Karpas-422 (cell line): ENCODE measurements around the gene GPR173. TPM values are rescaled to one million over a fixed set of nuclear protein-coding genes. Genes with fewer than 3 reads are reported as not detected.

Experiments used
- DNase-seq: peaks from one replicate; pipeline ENCODE4 v3.0.0-alpha.2; 2015
- H2AFZ ChIP-seq: fragments of 200-600 bp; sonication (generic); 2 replicates; pipeline ENCODE4 v1.6.1; 2014; ENCODE audit warnings: antibody characterized with exemption, low read length, mixed read lengths
- H3K27ac ChIP-seq: fragments of 200-600 bp; sonication (generic); 2 replicates; pipeline ENCODE4 v1.5.1; 2014; ENCODE audit warnings: mild to moderate bottlenecking, low read length, moderate library complexity
- H3K27me3 ChIP-seq: fragments of 200-600 bp; sonication (generic); 2 replicates; pipeline ENCODE4 v1.6.1; 2014; ENCODE audit warnings: low read length, mixed read lengths
- H3K36me3 ChIP-seq: fragments of 200-600 bp; sonication (generic); 2 replicates; pipeline ENCODE4 v1.6.1; 2014; ENCODE audit warnings: low read length, mixed read lengths; ENCODE audit not compliant: insufficient read depth
- H3K4me1 ChIP-seq: fragments of 200-600 bp; sonication (generic); 2 replicates; pipeline ENCODE4 v1.6.1; 2014; ENCODE audit warnings: mild to moderate bottlenecking, low read length, mixed read lengths
- H3K4me2 ChIP-seq: fragments of 200-600 bp; sonication (generic); 2 replicates; pipeline ENCODE4 v1.6.1; 2014; ENCODE audit warnings: low read length, low read depth, mild to moderate bottlenecking; ENCODE audit not compliant: poor library complexity, severe bottlenecking
- H3K4me3 ChIP-seq: fragments of 200-600 bp; sonication (generic); 2 replicates; pipeline ENCODE4 v1.5.1; 2014; ENCODE audit warnings: mild to moderate bottlenecking, antibody characterized with exemption, low read length, mixed read lengths
- H3K79me2 ChIP-seq: fragments of 200-600 bp; sonication (generic); 2 replicates; pipeline ENCODE4 v1.6.1; 2014; ENCODE audit warnings: mild to moderate bottlenecking, low read length, mixed read lengths
- H3K9ac ChIP-seq: fragments of 200-600 bp; sonication (generic); 2 replicates; pipeline ENCODE4 v1.6.0; 2014; ENCODE audit warnings: low read length
- H3K9me2 ChIP-seq: fragments of 200-600 bp; sonication (generic), shearing (Covaris generic); replicated peaks from 2 replicates; pipeline ENCODE4 v1.6.0; 2014; ENCODE audit warnings: mild to moderate bottlenecking, low read length, moderate library complexity; ENCODE audit not compliant: insufficient read depth
- H3K9me3 ChIP-seq: fragments of 300-700, 200-600 bp; sonication (generic); 2 replicates; pipeline ENCODE4 v1.6.1; 2014; ENCODE audit warnings: low read length, mixed read lengths
- H4K20me1 ChIP-seq: fragments of 200-600 bp; sonication (generic); 2 replicates; pipeline ENCODE4 v1.6.1; 2014; ENCODE audit warnings: mild to moderate bottlenecking, antibody characterized with exemption, low read length, low read depth; ENCODE audit not compliant: insufficient read depth
- total RNA-seq: library from RNA; depleted of rRNA; stranded (reverse); fragments of >200 nt; shearing (Covaris generic); gene quantifications from 2 replicates; pipeline ENCODE4 v1.2.3, GENCODE V29; 2014; ENCODE audit warnings: low replicate concordance

Gene GPR173
- total RNA-seq, 1 experiment from 2014 or later, result 0.71 TPM

DNA sequence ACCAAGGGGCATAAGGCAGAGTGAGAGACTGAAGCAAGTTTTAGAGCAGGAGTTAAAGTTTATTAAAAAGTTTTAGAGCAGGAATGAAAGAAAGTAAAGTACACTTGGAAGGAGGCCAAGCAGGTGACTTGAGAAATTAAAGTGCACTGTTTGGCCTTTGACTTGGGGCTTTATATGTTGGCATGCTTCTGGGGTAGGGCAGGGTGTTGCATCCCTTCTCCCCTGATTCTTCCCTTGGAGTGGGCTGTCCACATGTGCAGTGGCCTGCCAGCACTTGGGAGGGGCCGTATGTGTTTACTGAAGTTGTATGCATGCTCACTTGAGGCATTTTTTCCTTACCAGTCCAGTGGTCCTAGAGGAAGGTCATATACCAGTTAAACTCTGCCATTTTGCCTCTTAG, 35.3 kb upstream of the GPR173 start:
- Histone ChIP-seq H3K9ac (no peak overlapping the region), H4K20me1 (no peaks in the 10 kb centered on the region), H3K4me3 (no peak overlapping the region), H3K9me2 (no peaks in the 10 kb centered on the region), H3K4me1 (peaks cover 4% of the 10 kb centered on the region; the same call in 1 of the 2 replicates), H3K27me3 (no peaks in the 10 kb centered on the region), H3K79me2 (no peaks in the 10 kb centered on the region), H3K9me3 (no peaks in the 10 kb centered on the region), H3K27ac (no peak overlapping the region), H2AFZ (no peak overlapping the region), H3K4me2 (no peak overlapping the region), H3K36me3 (no peaks in the 10 kb centered on the region)
- no peak for DNase-seq

- Histone ChIP-seq H3K4me1 (peaks cover 4% of the 10 kb centered on the region; the same call in 1 of the 2 replicates), H3K36me3 (no peaks in the 10 kb centered on the region), H4K20me1 (no peaks in the 10 kb centered on the region), H3K4me3 (no peak overlapping the region), H3K4me2 (no peak overlapping the region), H3K27me3 (no peaks in the 10 kb centered on the region), H3K9ac (no peak overlapping the region), H3K9me3 (no peaks in the 10 kb centered on the region), H3K79me2 (no peaks in the 10 kb centered on the region), H3K27ac (no peak overlapping the region), H3K9me2 (no peaks in the 10 kb centered on the region), H2AFZ (no peak overlapping the region)
- DNase-seq, result no peak
These were observed 30.0 kb upstream of the GPR173 start for GRCh38 chrX:53018627-53019026.

DNA sequence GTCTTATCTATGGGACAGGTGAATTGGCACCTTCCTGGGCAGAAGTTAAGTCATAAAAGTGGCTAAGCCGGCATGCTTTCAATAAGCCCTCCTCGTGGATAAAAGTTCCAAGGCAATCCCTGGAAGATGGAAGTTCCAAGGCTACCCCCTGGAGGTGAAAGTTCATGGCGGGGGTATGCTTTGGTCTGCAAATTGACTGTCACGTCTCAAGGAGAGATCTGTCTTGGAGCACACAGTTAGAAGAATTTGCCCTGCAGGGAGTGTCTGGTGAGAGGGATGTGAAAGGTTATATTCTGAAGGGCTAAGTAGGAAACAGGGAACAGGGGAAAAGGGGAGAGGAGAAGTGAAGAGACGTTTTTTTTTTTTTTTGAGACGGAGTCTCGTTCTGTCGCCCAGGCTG, 26.2 kb upstream of the GPR173 start:
- Histone ChIP-seq H3K4me1 (no peaks in the 10 kb centered on the region), H3K27ac (no peak overlapping the region), H3K4me2 (no peak overlapping the region), H4K20me1 (no peaks in the 10 kb centered on the region), H3K9me2 (no peaks in the 10 kb centered on the region), H3K79me2 (no peaks in the 10 kb centered on the region), H3K36me3 (no peaks in the 10 kb centered on the region), H3K9me3 (0 out of 2 replicates have a peak, but pooled peaks cover 4% of the 10 kb centered on the region), H2AFZ (no peak overlapping the region), H3K27me3 (no peaks in the 10 kb centered on the region), H3K9ac (no peak overlapping the region), H3K4me3 (no peak overlapping the region)
- no peak for DNase-seq

DNA sequence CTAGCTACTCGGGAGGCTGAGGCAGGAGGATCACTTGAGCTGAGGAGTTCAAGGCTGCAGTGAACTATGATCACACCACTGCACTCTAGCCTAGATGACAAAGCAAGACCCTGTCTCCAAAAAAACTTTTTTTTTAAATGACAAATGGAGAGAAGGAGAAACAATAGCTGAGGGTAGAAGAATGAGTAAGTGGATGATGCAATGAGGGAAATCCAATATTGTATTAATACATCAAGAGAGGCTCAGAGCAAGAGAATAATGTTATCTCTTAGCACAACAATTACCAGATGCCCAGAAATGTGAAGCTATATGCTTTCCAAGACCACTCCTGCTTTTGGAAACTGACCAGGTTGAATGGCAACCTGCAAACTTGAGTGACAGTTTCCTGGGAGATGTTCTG, 19.9 kb upstream of the GPR173 start:
- Histone ChIP-seq H3K9me2 (no peaks in the 10 kb centered on the region), H3K27me3 (0 out of 2 replicates have a peak, but pooled peaks cover 4% of the 10 kb centered on the region), H3K4me1 (no peaks in the 10 kb centered on the region), H3K4me2 (no peak overlapping the region), H3K27ac (no peak overlapping the region), H3K9ac (no peak overlapping the region), H3K79me2 (no peaks in the 10 kb centered on the region), H3K9me3 (0 out of 2 replicates have a peak, but pooled peaks cover 4% of the 10 kb centered on the region), H3K4me3 (no peak overlapping the region), H2AFZ (no peak overlapping the region), H3K36me3 (no peaks in the 10 kb centered on the region), H4K20me1 (no peaks in the 10 kb centered on the region)
- DNase-seq, result no peak

- Histone ChIP-seq H2AFZ (no peak overlapping the region), H3K9me3 (no peaks in the 10 kb centered on the region), H3K27ac (no peak overlapping the region), H3K9me2 (no peaks in the 10 kb centered on the region), H3K4me3 (no peak overlapping the region), H3K79me2 (no peaks in the 10 kb centered on the region), H4K20me1 (no peaks in the 10 kb centered on the region), H3K4me1 (no peaks in the 10 kb centered on the region), H3K36me3 (no peaks in the 10 kb centered on the region), H3K27me3 (0 out of 2 replicates have a peak, but pooled peaks cover 4% of the 10 kb centered on the region), H3K9ac (no peak overlapping the region), H3K4me2 (no peak overlapping the region)
- no peak for DNase-seq
These were observed 17.2 kb upstream of the GPR173 start for GRCh38 chrX:53031380-53031779.

DNA sequence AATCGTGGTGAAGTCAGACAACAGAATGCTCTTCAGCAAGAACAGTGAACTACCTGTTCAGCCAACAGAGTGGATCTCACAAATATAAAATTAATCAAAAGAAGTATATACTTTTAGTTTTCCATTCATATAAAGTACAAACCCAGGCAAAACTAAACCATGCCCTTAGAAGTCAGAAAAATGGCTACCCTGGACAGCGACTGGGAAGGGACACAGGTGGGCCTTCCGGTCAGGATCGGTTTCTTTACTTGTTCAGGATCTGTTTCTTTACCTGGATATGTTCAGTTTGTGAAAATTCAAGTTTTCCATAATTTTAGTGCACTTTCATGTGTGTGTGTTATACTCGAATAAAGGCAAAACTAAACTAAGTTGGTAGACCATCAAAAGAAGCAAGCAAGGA, 12.4 kb upstream of the GPR173 start:
- H3K27ac ChIP-seq, result no peak overlapping the region
- H3K9me2 ChIP-seq, result no peaks in the 10 kb centered on the region
- no peaks in the 10 kb centered on the region for H3K79me2 ChIP-seq
- DNase-seq, result no peak
- no peak overlapping the region for H3K4me3 ChIP-seq
- H3K4me1 ChIP-seq, result no peaks in the 10 kb centered on the region
- H3K36me3 ChIP-seq, result no peaks in the 10 kb centered on the region
- no peaks in the 10 kb centered on the region for H3K9me3 ChIP-seq
- no peaks in the 10 kb centered on the region for H4K20me1 ChIP-seq
- H3K9ac ChIP-seq, result no peak overlapping the region
- H3K27me3 ChIP-seq, result 0 out of 2 replicates have a peak, but pooled peaks cover 4% of the 10 kb centered on the region
- H2AFZ ChIP-seq, result no peak overlapping the region
- H3K4me2 ChIP-seq, result no peak overlapping the region

DNA sequence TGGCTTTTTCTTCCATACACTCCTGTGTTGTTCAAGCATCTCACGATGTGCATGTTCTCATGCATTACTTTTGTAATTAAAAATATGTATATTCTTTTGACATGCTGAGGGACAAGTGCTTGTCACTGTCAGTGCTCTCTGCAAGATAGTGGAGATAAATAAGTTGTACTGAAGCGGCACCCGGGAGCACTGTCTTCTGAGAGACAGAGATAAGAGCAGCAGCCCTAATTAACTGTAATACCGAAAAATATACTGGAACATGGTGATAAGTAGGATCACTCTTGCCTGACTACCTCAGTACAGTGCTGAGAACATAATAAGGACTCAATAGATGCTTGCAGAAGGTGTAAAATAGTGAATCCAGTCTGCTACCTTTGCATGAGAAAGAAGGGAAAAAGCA, 9.4 kb upstream of the GPR173 start:
- H3K9me3 ChIP-seq, result no peaks in the 10 kb centered on the region
- H3K27me3 ChIP-seq, result no peaks in the 10 kb centered on the region
- H3K4me1 ChIP-seq, result no peaks in the 10 kb centered on the region
- H3K36me3 ChIP-seq, result no peaks in the 10 kb centered on the region
- no peak overlapping the region for H2AFZ ChIP-seq
- no peak overlapping the region for H3K4me2 ChIP-seq
- no peak for DNase-seq
- H3K9ac ChIP-seq, result no peak overlapping the region
- no peak overlapping the region for H3K27ac ChIP-seq
- no peak overlapping the region for H3K4me3 ChIP-seq
- no peaks in the 10 kb centered on the region for H4K20me1 ChIP-seq
- no peaks in the 10 kb centered on the region for H3K9me2 ChIP-seq
- H3K79me2 ChIP-seq, result no peaks in the 10 kb centered on the region

- Histone ChIP-seq H3K9me2 (no peaks in the 10 kb centered on the region), H4K20me1 (no peaks in the 10 kb centered on the region), H3K36me3 (no peaks in the 10 kb centered on the region), H3K9me3 (no peaks in the 10 kb centered on the region), H3K9ac (no peak overlapping the region), H3K4me3 (no peak overlapping the region), H3K27ac (no peak overlapping the region), H2AFZ (no peak overlapping the region), H3K4me2 (no peak overlapping the region), H3K4me1 (no peaks in the 10 kb centered on the region), H3K27me3 (no peaks in the 10 kb centered on the region), H3K79me2 (no peaks in the 10 kb centered on the region)
- DNase-seq, result no peak
These were observed 3.6 kb upstream of the GPR173 start for GRCh38 chrX:53044995-53045394.

GRCh38 chrX:53047228-53047627, 1.4 kb upstream of the GPR173 start:
- H3K79me2 ChIP-seq, result no peaks in the 10 kb centered on the region
- no peak overlapping the region for H2AFZ ChIP-seq
- no peaks in the 10 kb centered on the region for H3K27me3 ChIP-seq
- no peaks in the 10 kb centered on the region for H4K20me1 ChIP-seq
- no peaks in the 10 kb centered on the region for H3K9me3 ChIP-seq
- no peak overlapping the region for H3K9ac ChIP-seq
- H3K9me2 ChIP-seq, result no peaks in the 10 kb centered on the region
- DNase-seq, result no peak
- H3K27ac ChIP-seq, result no peak overlapping the region
- H3K4me3 ChIP-seq, result no peak overlapping the region
- no peak overlapping the region for H3K4me2 ChIP-seq
- no peaks in the 10 kb centered on the region for H3K36me3 ChIP-seq
- H3K4me1 ChIP-seq, result no peaks in the 10 kb centered on the region
